H9 (cell line): Measurements from ENCODE around the gene GRID1. TPM values are rescaled to one million over a fixed set of nuclear protein-coding genes. Genes with fewer than 3 reads are reported as not detected.

Source experiments
- DNase-seq: peaks from one replicate; pipeline ENCODE4 v3.0.0-alpha.2; 2017
- H2AFZ ChIP-seq: one replicate; pipeline ENCODE4 v1.6.1; 2013; ENCODE audit warnings: mild to moderate bottlenecking, low read length, control low read depth, moderate library complexity
- H2AK5ac ChIP-seq: 2 replicates; pipeline ENCODE4 v1.6.1; 2013; ENCODE audit warnings: low read length, control low read depth, mixed read lengths; ENCODE audit not compliant: insufficient read length
- H2BK120ac ChIP-seq: one replicate; pipeline ENCODE4 v1.6.1; 2013; ENCODE audit warnings: low read depth, mild to moderate bottlenecking, low read length, control low read depth, inconsistent platforms; ENCODE audit not compliant: poor library complexity, severe bottlenecking
- H2BK12ac ChIP-seq: 2 replicates; pipeline ENCODE4 v1.6.1; 2013; ENCODE audit warnings: low read length, control low read depth, mixed read lengths, low read depth; ENCODE audit not compliant: insufficient read length
- H2BK15ac ChIP-seq: 2 replicates; pipeline ENCODE4 v1.6.1; 2013; ENCODE audit warnings: low read depth, low read length, control low read depth
- H2BK20ac ChIP-seq: one replicate; pipeline ENCODE4 v1.6.1; 2013; ENCODE audit warnings: low read depth, mild to moderate bottlenecking, low read length, control low read depth, inconsistent platforms; ENCODE audit not compliant: poor library complexity, severe bottlenecking
- H2BK5ac ChIP-seq: 2 replicates; pipeline ENCODE4 v1.6.1; 2013; ENCODE audit warnings: low read length, control low read depth, mixed read lengths; ENCODE audit not compliant: insufficient read length
- H3K14ac ChIP-seq: 2 replicates; pipeline ENCODE4 v1.6.1; 2013; ENCODE audit warnings: low read length, control low read depth; ENCODE audit not compliant: insufficient read depth
- H3K18ac ChIP-seq: 2 replicates; pipeline ENCODE4 v1.6.1; 2013; ENCODE audit warnings: low read depth, mild to moderate bottlenecking, mixed read lengths, low read length, control low read depth; ENCODE audit not compliant: insufficient read length
- H3K23ac ChIP-seq: 2 replicates; pipeline ENCODE4 v1.6.1; 2013; ENCODE audit warnings: low read length, control low read depth, mixed read lengths, low read depth; ENCODE audit not compliant: insufficient read length
- H3K23me2 ChIP-seq: 2 replicates; pipeline ENCODE4 v1.6.1; 2013; ENCODE audit warnings: low read depth, mild to moderate bottlenecking, mixed read lengths, low read length, control low read depth; ENCODE audit not compliant: insufficient read length, poor library complexity, severe bottlenecking
- H3K27ac ChIP-seq: 2 replicates; pipeline ENCODE4 v1.5.1; 2013; ENCODE audit warnings: low read length, control low read depth, mixed read lengths, low read depth; ENCODE audit not compliant: insufficient read length
- H3K27me3 ChIP-seq: 2 replicates; pipeline ENCODE4 v1.6.1; 2013; ENCODE audit warnings: low read length, control low read depth, inconsistent platforms; ENCODE audit not compliant: insufficient read depth
- H3K4ac ChIP-seq: 2 replicates; pipeline ENCODE4 v1.6.1; 2013; ENCODE audit warnings: low read depth, mild to moderate bottlenecking, control low read depth, inconsistent platforms, low read length, moderate library complexity
- H3K4me1 ChIP-seq: 2 replicates; pipeline ENCODE4 v1.6.1; 2013; ENCODE audit warnings: low read length, control low read depth, inconsistent platforms; ENCODE audit not compliant: insufficient read depth
- H3K4me2 ChIP-seq: 2 replicates; pipeline ENCODE4 v1.6.1; 2013; ENCODE audit warnings: low read length, control low read depth, mixed read lengths; ENCODE audit not compliant: insufficient read length, insufficient read depth
- H3K56ac ChIP-seq: 2 replicates; pipeline ENCODE4 v1.6.1; 2013; ENCODE audit warnings: low read depth, mild to moderate bottlenecking, mixed read lengths, low read length, control low read depth; ENCODE audit not compliant: insufficient read length
- H3K79me1 ChIP-seq: 2 replicates; pipeline ENCODE4 v1.6.1; 2013; ENCODE audit warnings: low read depth, mild to moderate bottlenecking, moderate library complexity, low read length, control low read depth, inconsistent platforms; ENCODE audit not compliant: insufficient read depth, poor library complexity, severe bottlenecking
- H3K79me2 ChIP-seq: 2 replicates; pipeline ENCODE4 v1.6.1; 2013; ENCODE audit warnings: low read length, control low read depth, inconsistent platforms; ENCODE audit not compliant: insufficient read depth
- H3K9ac ChIP-seq: 2 replicates; pipeline ENCODE4 v1.6.1; 2013; ENCODE audit warnings: low read length, control low read depth, mixed read lengths; ENCODE audit not compliant: insufficient read length; ENCODE audit errors: extremely low read depth
- H3K9me3 ChIP-seq: one replicate; pipeline ENCODE4 v1.6.1; 2013; ENCODE audit warnings: low read depth, low read length, inconsistent platforms; ENCODE audit not compliant: control insufficient read depth
- H3T11ph ChIP-seq: one replicate; pipeline ENCODE4 v1.6.1; 2013; ENCODE audit warnings: mild to moderate bottlenecking, low read length, control low read depth, inconsistent platforms
- H4K20me1 ChIP-seq: one replicate; pipeline ENCODE4 v1.6.1; 2013; ENCODE audit not compliant: control insufficient read depth, insufficient read length, insufficient read depth
- H4K5ac ChIP-seq: 2 replicates; pipeline ENCODE4 v1.6.1; 2013; ENCODE audit warnings: low read depth, mild to moderate bottlenecking, mixed read lengths, low read length, control low read depth; ENCODE audit not compliant: insufficient read length
- H4K8ac ChIP-seq: replicated peaks from 2 replicates; pipeline ENCODE4 v1.6.1; 2013; ENCODE audit warnings: low read length, control low read depth, mixed read lengths, low read depth; ENCODE audit not compliant: insufficient read length
- H4K91ac ChIP-seq: 2 replicates; pipeline ENCODE4 v1.6.1; 2013; ENCODE audit warnings: low read depth, mild to moderate bottlenecking, moderate library complexity, mixed read lengths, low read length, control low read depth; ENCODE audit not compliant: insufficient read length
- H3K27ac Mint-ChIP-seq, 3 experiments: 2 replicates in 2 of 3; 3 replicates in 1 of 3; pipeline ENCODE4 v1.8.0; 2020 to 2021; ENCODE audit warnings: mixed read lengths in 3 of 3, mild to moderate bottlenecking in 1 of 3, moderate library complexity in 1 of 3
- H3K27me3 Mint-ChIP-seq: 2 replicates; pipeline ENCODE4 v1.8.0; 2021; ENCODE audit warnings: low read depth, mild to moderate bottlenecking, moderate library complexity, mixed read lengths
- H3K36me3 Mint-ChIP-seq, 3 experiments: 2 replicates in 2 of 3; 3 replicates in 1 of 3; pipeline ENCODE4 v1.8.0; 2020 to 2021; ENCODE audit warnings: low read depth in 3 of 3, mixed read lengths in 3 of 3; ENCODE audit not compliant: insufficient read depth in 1 of 3
- H3K4me1 Mint-ChIP-seq, 2 experiments: 2 replicates each; pipeline ENCODE4 v1.8.0; 2020; ENCODE audit warnings: mixed read lengths in 2 of 2
- H3K4me3 Mint-ChIP-seq, 2 experiments: 2 replicates in 1 of 2; 3 replicates in 1 of 2; pipeline ENCODE4 v1.8.0; 2020 to 2021; ENCODE audit warnings: mild to moderate bottlenecking in 2 of 2, mixed read lengths in 2 of 2, moderate library complexity in 1 of 2
- H3K9me3 Mint-ChIP-seq, 2 experiments: 2 replicates in 1 of 2; 3 replicates in 1 of 2; pipeline ENCODE4 v1.8.0; 2020; ENCODE audit warnings: mild to moderate bottlenecking in 2 of 2, mixed read lengths in 2 of 2, moderate library complexity in 1 of 2
- CTCF ChIP-seq: fragments of 200-600 bp; sonication (generic); conservative IDR thresholded peaks from 3 replicates; pipeline ENCODE4 v1.8.0; 2021; ENCODE audit warnings: antibody characterized with exemption, mild to moderate bottlenecking
- WGBS: extraction: QIAGEN DNeasy Blood & Tissue Kit; methylation state at CpG from one replicate; pipeline ENCODE4 v1.1.7; 2013; ENCODE audit warnings: missing lambda C conversion rate, low lambda C conversion rate, mixed read lengths; ENCODE audit not compliant: insufficient read length; ENCODE audit errors: extremely low coverage; 5-methylcytosine and 5-hydroxymethylcytosine counted together
- total RNA-seq: library from RNA; stranded (reverse); gene quantifications from 2 replicates; pipeline ENCODE4 v1.2.1, GENCODE V29; 2021

The GRID1 gene
- total RNA-seq, 1 experiment from 2014 or later, result 0.35 TPM

DNA sequence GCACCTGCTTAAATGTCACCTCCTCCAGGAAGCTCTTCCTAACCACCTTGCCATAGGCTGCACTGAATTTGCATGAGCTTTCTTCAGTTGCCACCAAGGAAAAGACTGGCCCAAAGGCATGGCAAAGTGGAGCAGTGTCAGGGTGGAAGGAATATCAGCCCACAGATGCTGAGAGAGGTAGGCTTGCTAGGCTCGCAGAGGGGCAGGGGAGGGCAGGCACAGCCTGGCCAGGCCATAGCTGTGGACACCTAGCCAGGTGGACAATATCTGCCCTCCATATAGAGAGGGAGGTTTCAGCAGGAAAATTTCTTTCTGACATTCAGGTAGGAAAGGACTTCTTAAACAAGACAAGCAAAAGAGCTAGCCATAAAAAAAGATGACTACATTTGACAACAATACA is 166.3 kb downstream of the GRID1 start:
- TF ChIP-seq CTCF, result no peak
- Histone ChIP-seq H3K79me2 (no peaks in the 10 kb centered on the region), H3T11ph (no peak overlapping the region), H2BK12ac (no peak overlapping the region), H2BK5ac (no peak overlapping the region), H3K23me2 (no peaks in the 10 kb centered on the region), H2BK15ac (no peak overlapping the region), H3K18ac (no peak overlapping the region), H2AK5ac (no peak overlapping the region), H3K9ac (no peak overlapping the region), H4K5ac (no peak overlapping the region), H3K14ac (no peak overlapping the region), H3K4ac (no peak overlapping the region), H2AFZ (no peak overlapping the region), H2BK120ac (no peak overlapping the region), H3K23ac (no peak overlapping the region), H3K4me1 (no peaks in the 10 kb centered on the region; the same call in 1 of the 2 replicates), H4K8ac (no peak overlapping the region), H2BK20ac (no peak overlapping the region), H4K20me1 (no peaks in the 10 kb centered on the region), H4K91ac (no peak overlapping the region), H3K4me2 (no peak overlapping the region), H3K9me3 (no peaks in the 10 kb centered on the region), H3K79me1 (no peaks in the 10 kb centered on the region), H3K56ac (no peak overlapping the region), H3K27ac (no peak overlapping the region), H3K27me3 (no peaks in the 10 kb centered on the region)
- Mint-ChIP-seq H3K4me3 (no peak overlapping the region), H3K9me3 (no peaks in the 10 kb centered on the region), H3K27ac (no peak overlapping the region), H3K36me3 (no peaks in the 10 kb centered on the region), H3K4me1 (peaks cover 6 to 7% of the 10 kb centered on the region in 2 experiments), H3K27me3 (peaks cover 10% of the 10 kb centered on the region)
- no peak for DNase-seq
- no CpG with 5 or more reads among the region's 1 CpG for WGBS
